CD14-positive monocyte (primary cell): ENCODE measurements around the gene FBXL16. TPM values are rescaled to one million over a fixed set of nuclear protein-coding genes. Genes with fewer than 3 reads are reported as not detected.

ENCODE experiments used
- DNase-seq, 3 donors: peaks; one replicate each; pipeline ENCODE4 v3.0.0-alpha.2; 2011 to 2022
- H2AFZ ChIP-seq: 2 replicates; pipeline ENCODE4 v1.6.0; 2012; ENCODE audit warnings: mild to moderate bottlenecking, low read depth, low read length, inconsistent platforms; ENCODE audit not compliant: insufficient read depth, poor library complexity, severe bottlenecking
- H3K27ac ChIP-seq, 2 donors: 1 replicate in 1 of 2; 2 replicates in 1 of 2; pipeline ENCODE4 v1.5.1; 2012 to 2013; ENCODE audit warnings: low read length in 2 of 2, control low read depth in 1 of 2, inconsistent platforms in 1 of 2, low read depth in 1 of 2, mild to moderate bottlenecking in 1 of 2
- H3K27me3 ChIP-seq, 2 donors: one replicate each; pipeline versions ENCODE4 v1.6.0 to v1.6.1; 2011 to 2013; ENCODE audit warnings: low read length in 2 of 2; ENCODE audit not compliant: control insufficient read depth in 2 of 2, insufficient read depth in 2 of 2
- H3K36me3 ChIP-seq, 2 donors: replicated peaks in 1 of 2; 1 replicate in 1 of 2; 2 replicates in 1 of 2; pipeline versions ENCODE4 v1.5.1 to v1.6.1; 2012 to 2013; ENCODE audit warnings: low read length in 2 of 2, control low read depth in 1 of 2, inconsistent platforms in 1 of 2, mild to moderate bottlenecking in 1 of 2; ENCODE audit not compliant: insufficient read depth in 2 of 2, control insufficient read depth in 1 of 2
- H3K4me1 ChIP-seq, 2 donors: 1 replicate in 1 of 2; 2 replicates in 1 of 2; pipeline versions ENCODE4 v1.5.1 to v1.6.1; 2012 to 2013; ENCODE audit warnings: low read length in 2 of 2, control low read depth in 1 of 2, inconsistent platforms in 1 of 2, mild to moderate bottlenecking in 1 of 2, moderate library complexity in 1 of 2; ENCODE audit not compliant: insufficient read depth in 2 of 2, control insufficient read depth in 1 of 2
- H3K4me2 ChIP-seq: replicated peaks from 2 replicates; pipeline ENCODE3; 2012; ENCODE audit warnings: low read length, moderate library complexity, mild to moderate bottlenecking; ENCODE audit not compliant: poor library complexity, severe bottlenecking; ENCODE audit errors: extremely low read depth
- H3K4me3 ChIP-seq, 3 experiments: fragments of 200-600 bp in 1 of 3; sonication (generic) in 1 of 3; replicated peaks in 1 of 3; 1 replicate in 2 of 3; 2 replicates in 1 of 3; pipeline ENCODE4 v1.5.1; 2011 to 2013; ENCODE audit warnings: low read length in 3 of 3, mild to moderate bottlenecking in 3 of 3, control low read depth in 2 of 3, low read depth in 2 of 3, inconsistent platforms in 1 of 3, moderate library complexity in 1 of 3
- H3K79me2 ChIP-seq: 2 replicates; pipeline ENCODE4 v1.6.0; 2012; ENCODE audit warnings: mild to moderate bottlenecking, control low read depth, inconsistent platforms, low read length, moderate library complexity; ENCODE audit not compliant: insufficient read depth
- H3K9ac ChIP-seq: 2 replicates; pipeline ENCODE4 v1.6.0; 2017; ENCODE audit warnings: low read length, mild to moderate bottlenecking; ENCODE audit not compliant: insufficient read depth, poor library complexity, severe bottlenecking
- H3K9me3 ChIP-seq, 2 donors: replicated peaks in 1 of 2; 1 replicate in 1 of 2; 2 replicates in 1 of 2; pipeline versions ENCODE4 v1.5.1 to v1.6.1; 2012 to 2013; ENCODE audit warnings: low read length in 2 of 2, control low read depth in 1 of 2; ENCODE audit not compliant: control insufficient read depth in 1 of 2, insufficient read depth in 1 of 2
- H4K20me1 ChIP-seq: 2 replicates; pipeline ENCODE4 v1.6.0; 2012; ENCODE audit warnings: mild to moderate bottlenecking, low read length, control low read depth, moderate library complexity; ENCODE audit not compliant: insufficient read depth
- H3K27ac Mint-ChIP-seq, 7 donors: one replicate each; pipeline ENCODE4 v1.8.0; 2020; ENCODE audit warnings: mild to moderate bottlenecking in 7 of 7, mixed read lengths in 7 of 7, moderate library complexity in 6 of 7, inconsistent platforms in 2 of 7
- H3K27me3 Mint-ChIP-seq, 3 donors: one replicate each; pipeline ENCODE4 v1.8.0; 2021 to 2022; ENCODE audit warnings: low read depth in 3 of 3, mild to moderate bottlenecking in 3 of 3, mixed read lengths in 3 of 3, moderate library complexity in 3 of 3, inconsistent platforms in 1 of 3
- H3K36me3 Mint-ChIP-seq, 2 donors: one replicate each; pipeline ENCODE4 v1.8.0; 2020; ENCODE audit warnings: mixed read lengths in 2 of 2, inconsistent platforms in 1 of 2, mild to moderate bottlenecking in 1 of 2
- H3K4me1 Mint-ChIP-seq: one replicate; pipeline ENCODE4 v1.8.0; 2020; ENCODE audit warnings: mild to moderate bottlenecking, mixed read lengths
- H3K4me3 Mint-ChIP-seq, 2 donors: one replicate each; pipeline ENCODE4 v1.8.0; 2020; ENCODE audit warnings: mild to moderate bottlenecking in 2 of 2, mixed read lengths in 2 of 2, moderate library complexity in 1 of 2
- H3K9me3 Mint-ChIP-seq, 7 donors: one replicate each; pipeline ENCODE4 v1.8.0; 2020 to 2022; ENCODE audit warnings: mixed read lengths in 7 of 7, mild to moderate bottlenecking in 6 of 7, moderate library complexity in 6 of 7, inconsistent platforms in 2 of 7
- WGBS: methylation state at CpG from one replicate; pipeline ENCODE4 v1.1.5; 2013; ENCODE audit warnings: missing lambda C conversion rate; ENCODE audit not compliant: insufficient coverage; 5-methylcytosine and 5-hydroxymethylcytosine counted together
- intact Hi-C, 2 donors: fragments of 100-400 bp; cut with micrococcal nuclease; formaldehyde crosslinking; loops; one replicate each; pipeline versions ENCODE4 v1.15.0 to v1.15.1; 2023
- polyA plus RNA-seq, 3 donors: library from polyadenylated mRNA; depleted of rRNA in 1 of 3; unstranded in 2 of 3; stranded (reverse) in 1 of 3; fragments of 300-500 nt in 2 of 3; fragments of >200 nt in 1 of 3; fragmentation: Illumina TruSeq in 2 of 3; gene quantifications; 1 replicate in 2 of 3; 2 replicates in 1 of 3; pipeline ENCODE4 v1.2.3, GENCODE V29; 2012 to 2021
- TF ChIP-seq, protein P1 (sequence below): fragments of 200-600 bp; IDR thresholded peaks from one replicate; pipeline ENCODE4 v1.8.0; 2022; ENCODE audit warnings: antibody characterized with exemption, mild to moderate bottlenecking

The FBXL16 gene
- polyA plus RNA-seq, 3 donors = 0.28 to 1.0 (median 0.49) TPM

DNA sequence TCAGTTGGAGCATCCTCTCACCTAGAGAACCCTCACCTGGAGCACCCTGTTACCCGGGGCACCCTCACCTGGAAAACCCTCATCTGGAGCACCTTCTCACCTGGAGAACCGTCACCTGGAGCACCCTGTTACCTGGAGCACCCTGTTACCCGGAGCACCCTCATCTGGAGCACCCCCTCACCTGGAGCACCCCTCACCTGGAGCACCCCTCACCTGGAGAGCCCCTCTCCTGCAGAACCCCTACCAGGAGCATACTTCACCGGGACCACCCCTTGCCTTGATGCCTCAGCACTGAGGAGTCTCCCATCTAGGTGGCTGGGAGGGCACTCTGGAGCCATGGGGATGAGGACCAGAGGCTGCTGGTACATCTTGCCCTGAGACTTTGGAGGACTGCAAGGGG, 3.4 kb upstream of the FBXL16 start:
- intact Hi-C loops = no loop called here

DNA sequence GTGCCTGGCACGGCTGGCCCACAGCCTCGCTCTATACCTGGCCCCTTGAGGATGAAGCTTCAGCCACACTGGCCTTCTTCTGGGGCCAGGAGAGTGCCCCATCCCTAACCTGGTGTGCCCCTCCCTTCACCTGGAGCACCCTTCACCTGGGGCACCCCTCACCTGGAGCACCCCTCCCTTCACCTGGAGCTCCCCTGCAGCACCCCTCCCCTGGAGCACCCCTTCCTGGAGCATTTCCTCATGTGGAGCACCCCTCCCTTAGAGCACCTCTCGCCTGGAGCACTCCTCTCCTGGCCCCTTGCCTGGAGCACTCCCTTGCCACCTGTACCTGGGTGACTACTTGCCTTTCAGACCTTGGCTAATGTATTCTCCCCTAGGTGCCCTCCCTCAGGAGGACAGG, 2.4 kb upstream of the FBXL16 start:
- TF ChIP-seq, protein P1, sequence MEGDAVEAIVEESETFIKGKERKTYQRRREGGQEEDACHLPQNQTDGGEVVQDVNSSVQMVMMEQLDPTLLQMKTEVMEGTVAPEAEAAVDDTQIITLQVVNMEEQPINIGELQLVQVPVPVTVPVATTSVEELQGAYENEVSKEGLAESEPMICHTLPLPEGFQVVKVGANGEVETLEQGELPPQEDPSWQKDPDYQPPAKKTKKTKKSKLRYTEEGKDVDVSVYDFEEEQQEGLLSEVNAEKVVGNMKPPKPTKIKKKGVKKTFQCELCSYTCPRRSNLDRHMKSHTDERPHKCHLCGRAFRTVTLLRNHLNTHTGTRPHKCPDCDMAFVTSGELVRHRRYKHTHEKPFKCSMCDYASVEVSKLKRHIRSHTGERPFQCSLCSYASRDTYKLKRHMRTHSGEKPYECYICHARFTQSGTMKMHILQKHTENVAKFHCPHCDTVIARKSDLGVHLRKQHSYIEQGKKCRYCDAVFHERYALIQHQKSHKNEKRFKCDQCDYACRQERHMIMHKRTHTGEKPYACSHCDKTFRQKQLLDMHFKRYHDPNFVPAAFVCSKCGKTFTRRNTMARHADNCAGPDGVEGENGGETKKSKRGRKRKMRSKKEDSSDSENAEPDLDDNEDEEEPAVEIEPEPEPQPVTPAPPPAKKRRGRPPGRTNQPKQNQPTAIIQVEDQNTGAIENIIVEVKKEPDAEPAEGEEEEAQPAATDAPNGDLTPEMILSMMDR = no peak
- no peak overlapping the region for H3K27ac Mint-ChIP-seq
- no peak overlapping the region for H3K9ac ChIP-seq
- H3K4me1 ChIP-seq = no peaks in the 10 kb centered on the region
- peaks cover 3 to 72% of the 10 kb centered on the region in 2 donors for H3K27me3 ChIP-seq
- H3K4me1 Mint-ChIP-seq = no peaks in the 10 kb centered on the region
- H3K4me3 ChIP-seq = no peak overlapping the region
- peaks cover 48 to 74% (median 69%) of the 10 kb centered on the region in 3 donors for H3K27me3 Mint-ChIP-seq
- no peaks in the 10 kb centered on the region for H3K36me3 Mint-ChIP-seq
- H3K4me2 ChIP-seq = no peak overlapping the region
- peaks cover 0 to 5% (median 0%) of the 10 kb centered on the region in 7 donors for H3K9me3 Mint-ChIP-seq
- 64% methylated on average over 3 of the region's 3 CpGs for WGBS
- no peak overlapping the region for H3K27ac ChIP-seq
- H4K20me1 ChIP-seq = no peaks in the 10 kb centered on the region
- H3K79me2 ChIP-seq = no peaks in the 10 kb centered on the region
- peaks cover 0 to 4% of the 10 kb centered on the region in 2 donors for H3K9me3 ChIP-seq
- H2AFZ ChIP-seq = no peak overlapping the region
- intact Hi-C loops = no loop called here
- H3K4me3 Mint-ChIP-seq = peak overlapping the region in 1 of 2 donors; percentile 65
- DNase-seq = no peak
- H3K36me3 ChIP-seq = no peaks in the 10 kb centered on the region

More for the DNA sequence above, 3.4 kb upstream of the FBXL16 start:
- WGBS = 83% methylated on average over 2 of the region's 4 CpGs
- Histone ChIP-seq H3K36me3 (no peaks in the 10 kb centered on the region), H3K27me3 (peaks cover 3 to 68% of the 10 kb centered on the region in 2 donors), H2AFZ (no peak overlapping the region), H3K27ac (no peak overlapping the region), H3K9me3 (peaks cover 0 to 1% of the 10 kb centered on the region in 2 donors), H3K4me3 (no peak overlapping the region), H4K20me1 (no peaks in the 10 kb centered on the region), H3K79me2 (no peaks in the 10 kb centered on the region), H3K4me1 (no peaks in the 10 kb centered on the region), H3K4me2 (no peak overlapping the region), H3K9ac (no peak overlapping the region)
- TF ChIP-seq, protein P1 = no peak
- H3K4me1 Mint-ChIP-seq = no peaks in the 10 kb centered on the region
- H3K36me3 Mint-ChIP-seq = no peaks in the 10 kb centered on the region
- no peak for DNase-seq
- no peak overlapping the region for H3K4me3 Mint-ChIP-seq
- peaks cover 0 to 5% (median 0%) of the 10 kb centered on the region in 7 donors for H3K9me3 Mint-ChIP-seq
- no peak overlapping the region for H3K27ac Mint-ChIP-seq
- H3K27me3 Mint-ChIP-seq = peaks cover 48 to 74% (median 71%) of the 10 kb centered on the region in 3 donors
